Measurements from ENCODE around the gene SUGCT. TPM values are rescaled to one million over a fixed set of nuclear protein-coding genes. Genes with fewer than 3 reads are reported as not detected.

SUGCT gene
- total RNA-seq, 4 donors from 2014 or later = 7.8 to 15.0 (median 12.8) TPM

DNA sequence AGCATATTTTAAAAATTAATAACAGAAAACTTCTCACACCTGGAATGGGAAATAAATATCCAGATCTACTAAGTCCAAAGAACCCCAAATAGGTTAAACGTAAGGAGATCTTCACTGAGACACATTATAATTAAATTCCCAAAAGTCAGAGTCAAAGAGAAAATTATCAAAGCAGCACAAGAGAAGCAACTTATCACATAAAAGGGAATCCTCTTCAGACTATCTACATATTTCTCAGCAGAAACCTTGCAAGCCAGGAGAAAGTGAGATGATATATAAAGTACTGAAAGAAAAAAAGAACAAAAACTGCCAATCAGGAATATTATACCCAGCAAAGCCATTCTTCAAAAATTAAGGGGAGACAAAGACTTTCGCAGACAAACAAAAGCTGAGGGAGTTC, 756.4 kb downstream of the SUGCT start:
- Histone ChIP-seq H3K4me3 (no peak overlapping the region), H3K9me3 (peaks cover 0 to 16% (median 13%) of the 10 kb centered on the region in 4 donors), H3K27me3 (no peaks in the 10 kb centered on the region), H3K4me1 (peaks cover 0 to 6% (median 0%) of the 10 kb centered on the region in 4 donors), H3K27ac (replicated peaks in 1 of 4) (no peak overlapping the region), H3K36me3 (no peaks in the 10 kb centered on the region)
- intact Hi-C loops (cut with DNase I) = no loop called here
- TF ChIP-seq POLR2A (IDR thresholded peaks at IDR 0.05; ENCODE audit: low read depth) = no peak
- DNase-seq (ENCODE audit: extremely low spot score) = no peak
- 97% methylated on average over 2 of the region's 2 CpGs for WGBS

DNA sequence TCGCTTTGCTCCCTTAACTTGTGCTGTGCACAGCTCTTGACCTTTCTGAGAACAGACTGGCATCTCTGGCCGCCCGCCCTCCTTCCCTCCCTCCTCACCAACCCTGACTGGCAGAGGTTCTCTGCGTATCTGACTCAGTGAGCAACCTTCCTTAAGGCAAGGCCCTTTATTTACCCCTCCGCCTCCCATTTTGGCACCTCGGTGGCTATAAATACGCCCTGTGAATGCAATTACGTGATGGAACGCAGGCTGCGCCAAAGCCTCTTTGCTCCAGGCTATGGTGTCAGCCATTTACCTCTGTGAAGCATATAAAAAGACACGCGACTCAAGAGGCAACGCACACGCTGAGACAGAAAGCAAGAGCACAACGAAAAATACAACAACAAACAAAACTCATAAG, 764.3 kb downstream of the SUGCT start:
- Histone ChIP-seq H3K4me1 (peaks cover 0 to 13% (median 4%) of the 10 kb centered on the region in 4 donors), H3K9me3 (no peaks in the 10 kb centered on the region), H3K36me3 (no peaks in the 10 kb centered on the region), H3K27me3 (no peaks in the 10 kb centered on the region), H3K4me3 (peak overlapping the region; percentile 21 to 53 (median 28)), H3K27ac (replicated peaks in 1 of 4) (peak overlapping the region; percentile 66 to 85 (median 72))
- 96% methylated on average over 15 of the region's 15 CpGs for WGBS
- TF ChIP-seq, protein P1, sequence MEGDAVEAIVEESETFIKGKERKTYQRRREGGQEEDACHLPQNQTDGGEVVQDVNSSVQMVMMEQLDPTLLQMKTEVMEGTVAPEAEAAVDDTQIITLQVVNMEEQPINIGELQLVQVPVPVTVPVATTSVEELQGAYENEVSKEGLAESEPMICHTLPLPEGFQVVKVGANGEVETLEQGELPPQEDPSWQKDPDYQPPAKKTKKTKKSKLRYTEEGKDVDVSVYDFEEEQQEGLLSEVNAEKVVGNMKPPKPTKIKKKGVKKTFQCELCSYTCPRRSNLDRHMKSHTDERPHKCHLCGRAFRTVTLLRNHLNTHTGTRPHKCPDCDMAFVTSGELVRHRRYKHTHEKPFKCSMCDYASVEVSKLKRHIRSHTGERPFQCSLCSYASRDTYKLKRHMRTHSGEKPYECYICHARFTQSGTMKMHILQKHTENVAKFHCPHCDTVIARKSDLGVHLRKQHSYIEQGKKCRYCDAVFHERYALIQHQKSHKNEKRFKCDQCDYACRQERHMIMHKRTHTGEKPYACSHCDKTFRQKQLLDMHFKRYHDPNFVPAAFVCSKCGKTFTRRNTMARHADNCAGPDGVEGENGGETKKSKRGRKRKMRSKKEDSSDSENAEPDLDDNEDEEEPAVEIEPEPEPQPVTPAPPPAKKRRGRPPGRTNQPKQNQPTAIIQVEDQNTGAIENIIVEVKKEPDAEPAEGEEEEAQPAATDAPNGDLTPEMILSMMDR (IDR thresholded peaks at IDR 0.05) = no peak
- TF ChIP-seq EP300 (IDR thresholded peaks at IDR 0.05) (no peak), POLR2AphosphoS5 (IDR thresholded peaks at IDR 0.05) (peak in 1 of 2 donors; percentile 59)
- no peak for DNase-seq (ENCODE audit: extremely low spot score)
- intact Hi-C loops (cut with DNase I) = no loop called here

DNA sequence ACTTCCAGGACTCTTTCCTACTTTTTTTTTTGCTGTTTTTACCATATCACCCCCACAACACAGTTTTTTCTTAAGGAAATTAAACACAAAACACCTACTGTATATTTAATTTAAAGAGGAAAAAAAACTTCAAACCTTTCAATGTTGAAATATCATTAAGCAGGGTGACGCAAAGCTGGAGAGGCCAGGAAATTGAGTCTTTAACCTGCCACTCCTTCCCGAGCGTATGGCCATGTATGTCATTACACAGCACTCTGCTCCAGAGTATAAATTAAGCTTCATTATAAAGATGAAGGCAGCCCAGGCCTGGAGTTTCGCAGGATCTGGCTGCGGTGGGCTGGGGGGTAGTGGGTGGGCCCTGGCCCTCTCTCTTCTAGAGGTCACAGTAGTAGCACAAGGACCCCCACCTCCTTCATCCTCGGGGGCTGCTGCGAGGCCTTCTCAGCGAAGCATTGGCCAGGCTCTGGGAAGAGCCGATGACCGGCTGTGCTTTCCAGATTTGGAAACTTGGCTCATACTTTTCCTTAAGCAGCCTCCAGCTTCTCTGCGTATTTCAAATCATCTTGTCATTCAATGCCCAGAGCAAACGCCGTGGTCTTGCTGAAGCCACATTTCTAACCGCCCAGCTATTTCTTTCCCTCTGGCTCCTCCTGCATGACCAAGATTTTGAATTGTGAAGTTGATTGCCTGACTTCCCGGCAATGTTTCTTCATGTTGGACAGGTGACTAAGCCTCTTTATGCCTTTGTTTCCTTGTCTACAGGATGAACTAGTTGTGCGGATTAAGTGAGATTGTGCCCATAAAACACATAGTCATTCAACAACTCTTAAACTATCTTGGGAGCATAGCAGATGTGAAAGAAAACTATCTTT, 765.1 kb downstream of the SUGCT start:
- H3K36me3 ChIP-seq = no peaks in the 10 kb centered on the region
- peak overlapping the region; percentile 21 to 53 (median 28) for H3K4me3 ChIP-seq
- WGBS = 70% methylated on average over 16 of the region's 16 CpGs
- H3K27ac ChIP-seq (replicated peaks in 1 of 4) = peak overlapping the region; percentile 66 to 85 (median 72)
- no peak for DNase-seq (ENCODE audit: extremely low spot score)
- peaks cover 0 to 13% (median 4%) of the 10 kb centered on the region in 4 donors for H3K4me1 ChIP-seq
- TF ChIP-seq POLR2AphosphoS5 (IDR thresholded peaks at IDR 0.05) (peak; percentile 20 to 64), EP300 (IDR thresholded peaks at IDR 0.05) (no peak), POLR2A (IDR thresholded peaks at IDR 0.05; ENCODE audit: low read depth) (no peak)
- H3K9me3 ChIP-seq = no peaks in the 10 kb centered on the region
- intact Hi-C loops (cut with DNase I) = loop anchor here (10.0 kb wide), 1 partner anchor 795 kb away; no protein-coding TSS in a partner anchor
- no peaks in the 10 kb centered on the region for H3K27me3 ChIP-seq

DNA sequence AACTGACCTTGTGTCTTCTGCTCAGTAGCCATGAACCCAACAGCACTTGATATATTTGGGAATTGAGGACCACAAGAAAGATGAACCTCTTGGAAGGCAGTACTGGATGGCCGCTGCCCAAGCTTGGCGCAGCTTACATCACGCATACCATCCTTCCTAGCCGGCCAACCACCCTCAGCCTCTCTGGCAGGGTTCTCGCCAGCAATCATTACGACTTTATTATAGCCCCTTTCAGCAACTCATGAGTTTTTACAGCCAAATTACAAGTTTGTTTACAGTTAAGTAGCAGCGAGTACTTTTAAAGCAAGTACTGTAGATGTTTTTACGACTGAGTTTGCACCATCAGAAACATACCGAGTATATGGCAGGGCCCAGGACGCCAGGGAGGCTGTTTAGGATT, 769.1 kb downstream of the SUGCT start:
- H3K4me1 ChIP-seq = peaks cover 0 to 14% (median 4%) of the 10 kb centered on the region in 4 donors
- DNase-seq (ENCODE audit: extremely low spot score) = no peak
- WGBS = 87% methylated on average over 10 of the region's 10 CpGs

DNA sequence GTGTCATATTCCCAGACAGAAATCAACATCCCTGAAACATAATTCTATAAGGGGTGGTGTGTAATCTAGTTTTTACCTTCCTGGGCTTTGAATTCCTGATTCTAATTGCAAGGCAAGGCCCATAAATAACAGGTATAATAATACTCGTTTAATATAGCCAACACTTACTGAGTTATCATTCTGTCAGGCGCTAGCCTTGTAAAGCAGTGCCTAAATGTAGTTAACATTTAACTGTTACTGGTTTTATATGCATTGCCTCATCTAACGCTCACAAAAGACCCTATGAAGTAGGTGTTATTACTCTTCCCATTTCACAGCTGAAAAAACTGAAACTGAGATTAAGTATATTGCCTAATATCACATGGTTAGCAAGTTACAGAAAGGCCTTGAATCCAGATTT, 772.5 kb downstream of the SUGCT start:
- no peaks in the 10 kb centered on the region for H3K36me3 ChIP-seq
- TF ChIP-seq, protein P1 (IDR thresholded peaks at IDR 0.05) = no peak
- TF ChIP-seq EP300 (IDR thresholded peaks at IDR 0.05) (no peak), POLR2AphosphoS5 (IDR thresholded peaks at IDR 0.05) (no peak), POLR2A (IDR thresholded peaks at IDR 0.05; ENCODE audit: low read depth) (no peak)
- intact Hi-C loops (cut with DNase I) = loop anchor here (10.0 kb wide), 1 partner anchor 788 kb away; no protein-coding TSS in a partner anchor
- no peak overlapping the region for H3K27ac ChIP-seq (replicated peaks in 1 of 4)
- no peak overlapping the region for H3K4me3 ChIP-seq
- DNase-seq (ENCODE audit: extremely low spot score) = no peak
- peaks cover 0 to 17% (median 13%) of the 10 kb centered on the region in 4 donors for H3K4me1 ChIP-seq
- WGBS = 94% methylated on average over 3 of the region's 3 CpGs
- no peaks in the 10 kb centered on the region for H3K27me3 ChIP-seq
- no peaks in the 10 kb centered on the region for H3K9me3 ChIP-seq

More for the DNA sequence above, 769.1 kb downstream of the SUGCT start:
- TF ChIP-seq POLR2A (IDR thresholded peaks at IDR 0.05; ENCODE audit: low read depth) (no peak), POLR2AphosphoS5 (IDR thresholded peaks at IDR 0.05) (no peak), EP300 (IDR thresholded peaks at IDR 0.05) (no peak)
- TF ChIP-seq, protein P1 (IDR thresholded peaks at IDR 0.05) = no peak
- no peaks in the 10 kb centered on the region for H3K9me3 ChIP-seq
- H3K4me3 ChIP-seq = no peak overlapping the region
- H3K36me3 ChIP-seq = no peaks in the 10 kb centered on the region
- no peak overlapping the region for H3K27ac ChIP-seq (replicated peaks in 1 of 4)
- H3K27me3 ChIP-seq = no peaks in the 10 kb centered on the region
- intact Hi-C loops (cut with DNase I) = loop anchor here (10.0 kb wide), 1 partner anchor 791 kb away; no protein-coding TSS in a partner anchor

All from esophagus muscularis mucosa (tissue), 4 donors.